RPMI7951 (cell line): ENCODE measurements around the gene HHIPL1. TPM values are rescaled to one million over a fixed set of nuclear protein-coding genes. Genes with fewer than 3 reads are reported as not detected.

Experiments used
- DNase-seq: peaks from one replicate; pipeline ENCODE4 v3.0.0-alpha.2; 2012; ENCODE audit warnings: low read depth
- total RNA-seq: library from RNA; depleted of rRNA; stranded (reverse); fragments of >200 nt; shearing (Covaris generic); gene quantifications from 2 replicates; pipeline ENCODE4 v1.2.3, GENCODE V29; 2014

The HHIPL1 gene
- total RNA-seq, 1 experiment from 2014 or later = 0.24 TPM

GRCh38 chr14:99611646-99612045 is 33.3 kb upstream of the HHIPL1 start:
- DNase-seq = no peak

- no peak for DNase-seq
Measured at GRCh38 chr14:99612071-99612737, 32.7 kb upstream of the HHIPL1 start.

GRCh38 chr14:99612738-99613330 is 32.1 kb upstream of the HHIPL1 start:
- peak; percentile 43 for DNase-seq

GRCh38 chr14:99615497-99616157 is 29.3 kb upstream of the HHIPL1 start:
- no peak for DNase-seq

- DNase-seq = no peak
Measured at GRCh38 chr14:99616832-99617800, 27.8 kb upstream of the HHIPL1 start.

GRCh38 chr14:99619835-99620834 is 24.8 kb upstream of the HHIPL1 start:
- peak; percentile 17 for DNase-seq

GRCh38 chr14:99621948-99622347 is 23.0 kb upstream of the HHIPL1 start:
- no peak for DNase-seq

- DNase-seq = no peak
Measured at GRCh38 chr14:99624024-99624423, 20.9 kb upstream of the HHIPL1 start.

GRCh38 chr14:99624971-99625370 is 20.0 kb upstream of the HHIPL1 start:
- DNase-seq = no peak

GRCh38 chr14:99625476-99625875 is 19.5 kb upstream of the HHIPL1 start:
- no peak for DNase-seq

GRCh38 chr14:99626041-99626648 is 18.8 kb upstream of the HHIPL1 start:
- DNase-seq = no peak

GRCh38 chr14:99627100-99627499 is 17.8 kb upstream of the HHIPL1 start:
- no peak for DNase-seq

GRCh38 chr14:99627510-99628381 is 17.2 kb upstream of the HHIPL1 start:
- DNase-seq = no peak

- peak; percentile 54 for DNase-seq
Measured at GRCh38 chr14:99628887-99629618, 15.9 kb upstream of the HHIPL1 start.

GRCh38 chr14:99630202-99630601 is 14.7 kb upstream of the HHIPL1 start:
- DNase-seq = no peak

GRCh38 chr14:99632410-99633035 is 12.4 kb upstream of the HHIPL1 start:
- no peak for DNase-seq

GRCh38 chr14:99633141-99633540 is 11.8 kb upstream of the HHIPL1 start:
- no peak for DNase-seq

GRCh38 chr14:99633918-99634317 is 11.0 kb upstream of the HHIPL1 start:
- DNase-seq = no peak
